ENCODE data around the gene ADAMTS2. TPM values are rescaled to one million over a fixed set of nuclear protein-coding genes. Genes with fewer than 3 reads are reported as not detected.

Gene ADAMTS2
- total and polyA plus RNA-seq, 8 donors, result 1.8 to 41.5 (median 11.6) TPM

DNA sequence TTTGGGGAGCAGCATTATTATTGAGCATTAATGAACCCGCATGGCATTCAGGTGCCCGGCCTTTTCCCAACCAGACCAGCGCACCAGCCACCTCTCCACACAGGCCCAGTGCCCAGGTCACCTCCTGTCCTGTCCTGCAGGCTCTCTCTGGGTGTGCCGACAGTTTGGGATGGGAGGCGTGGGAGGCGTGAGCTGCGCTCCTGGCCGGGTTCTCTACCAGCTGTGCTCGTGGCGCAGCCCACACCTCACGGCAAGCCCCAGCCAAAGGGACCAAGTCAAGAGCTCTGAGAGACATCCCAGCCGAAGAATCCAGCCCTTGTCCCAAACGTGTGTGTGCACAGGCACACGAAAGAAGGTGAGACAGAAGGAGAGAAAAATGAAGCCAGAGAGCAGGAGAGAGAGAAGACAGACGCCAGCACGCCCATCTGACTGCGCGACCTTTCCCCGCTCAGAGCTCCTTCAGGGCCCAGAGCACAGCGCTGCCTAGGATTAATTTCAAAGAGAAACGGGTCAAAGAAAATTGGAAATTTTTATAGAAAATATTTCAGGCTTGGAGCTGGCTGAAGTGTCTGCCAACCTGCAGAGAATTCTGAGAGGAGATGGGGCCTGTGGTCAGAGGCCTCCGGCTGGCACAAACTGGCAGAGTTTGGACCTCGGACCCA lies 81.7 kb downstream of the ADAMTS2 start:
- Histone ChIP-seq H3K4me3 (no peak overlapping the region), H3K36me3 (no peaks in the 10 kb centered on the region), H3K27me3 (peaks cover 0 to 21% (median 0%) of the 10 kb centered on the region in 3 donors), H3K4me1 (peaks cover 19 to 37% (median 29%) of the 10 kb centered on the region in 4 donors), H3K27ac (no peak overlapping the region), H3K9me3 (no peaks in the 10 kb centered on the region)
- 81 to 86% (median 84%) methylated on average over 22 to 23 of the region's 23 CpGs for WGBS, 5 donors
- DNase-seq, result peak in 1 of 2 donors; percentile 20
- intact Hi-C loops (cut with DNase I; ENCODE audit: low total_unique reads), result no loop called here
- TF ChIP-seq POLR2AphosphoS5 (IDR thresholded peaks at IDR 0.05) (no peak), EP300 (IDR thresholded peaks at IDR 0.05) (no peak), POLR2A (IDR thresholded peaks at IDR 0.05) (no peak)
- TF ChIP-seq, protein P1, sequence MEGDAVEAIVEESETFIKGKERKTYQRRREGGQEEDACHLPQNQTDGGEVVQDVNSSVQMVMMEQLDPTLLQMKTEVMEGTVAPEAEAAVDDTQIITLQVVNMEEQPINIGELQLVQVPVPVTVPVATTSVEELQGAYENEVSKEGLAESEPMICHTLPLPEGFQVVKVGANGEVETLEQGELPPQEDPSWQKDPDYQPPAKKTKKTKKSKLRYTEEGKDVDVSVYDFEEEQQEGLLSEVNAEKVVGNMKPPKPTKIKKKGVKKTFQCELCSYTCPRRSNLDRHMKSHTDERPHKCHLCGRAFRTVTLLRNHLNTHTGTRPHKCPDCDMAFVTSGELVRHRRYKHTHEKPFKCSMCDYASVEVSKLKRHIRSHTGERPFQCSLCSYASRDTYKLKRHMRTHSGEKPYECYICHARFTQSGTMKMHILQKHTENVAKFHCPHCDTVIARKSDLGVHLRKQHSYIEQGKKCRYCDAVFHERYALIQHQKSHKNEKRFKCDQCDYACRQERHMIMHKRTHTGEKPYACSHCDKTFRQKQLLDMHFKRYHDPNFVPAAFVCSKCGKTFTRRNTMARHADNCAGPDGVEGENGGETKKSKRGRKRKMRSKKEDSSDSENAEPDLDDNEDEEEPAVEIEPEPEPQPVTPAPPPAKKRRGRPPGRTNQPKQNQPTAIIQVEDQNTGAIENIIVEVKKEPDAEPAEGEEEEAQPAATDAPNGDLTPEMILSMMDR (IDR thresholded peaks at IDR 0.05), result no peak

DNA sequence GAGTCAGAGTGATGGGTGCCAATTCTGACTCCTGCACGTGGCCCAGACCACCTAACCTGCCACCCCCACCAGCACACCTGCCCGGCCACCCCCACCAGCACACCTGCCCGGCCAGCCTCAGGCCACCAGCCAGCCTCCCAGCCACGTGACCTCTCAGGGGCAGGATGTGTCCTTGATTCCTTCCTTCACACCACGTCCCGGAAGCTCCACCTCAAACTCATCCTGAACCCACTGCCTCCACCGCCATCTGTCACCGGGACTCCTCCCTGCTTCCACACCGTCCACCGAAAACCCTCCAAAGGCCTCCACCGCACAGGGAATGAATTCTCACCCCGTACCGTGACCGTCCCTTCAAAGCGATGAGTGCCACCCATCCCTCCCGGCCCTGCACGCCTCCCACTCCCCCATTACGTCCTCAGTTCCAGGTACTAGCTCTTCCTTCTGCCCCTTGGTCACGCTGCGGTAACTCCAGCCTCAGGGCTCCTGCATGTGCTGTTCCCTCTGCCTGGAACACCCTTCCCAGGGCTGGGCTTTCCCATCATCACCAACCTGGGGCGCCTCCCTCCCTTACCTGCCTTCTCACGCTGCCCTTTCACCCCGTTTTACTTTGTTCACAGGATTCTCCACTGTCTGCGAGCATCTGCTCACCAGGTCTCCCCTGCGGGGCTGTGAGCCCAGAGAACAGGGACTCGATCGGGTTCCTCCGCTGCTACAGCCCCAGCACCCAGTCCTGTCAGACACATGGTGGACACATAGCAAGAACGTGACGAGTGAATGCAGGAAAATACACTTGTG lies 82.9 kb downstream of the ADAMTS2 start:
- no peaks in the 10 kb centered on the region for H3K36me3 ChIP-seq
- no peak overlapping the region for H3K4me3 ChIP-seq
- H3K4me1 ChIP-seq, result peaks cover 19 to 39% (median 26%) of the 10 kb centered on the region in 4 donors
- WGBS, 5 donors, result 84 to 89% (median 85%) methylated on average over 30 of the region's 30 CpGs
- DNase-seq, result peak in 1 of 2 donors; percentile 18
- H3K9me3 ChIP-seq, result no peaks in the 10 kb centered on the region
- no peak overlapping the region for H3K27ac ChIP-seq
- no peak for TF ChIP-seq POLR2AphosphoS5 (IDR thresholded peaks at IDR 0.05)
- no peak for TF ChIP-seq EP300 (IDR thresholded peaks at IDR 0.05)
- TF ChIP-seq, protein P1 (IDR thresholded peaks at IDR 0.05), result no peak
- no peak for TF ChIP-seq POLR2A (IDR thresholded peaks at IDR 0.05)
- intact Hi-C loops (cut with DNase I; ENCODE audit: low total_unique reads), result no loop called here
- H3K27me3 ChIP-seq, result peaks cover 0 to 21% (median 0%) of the 10 kb centered on the region in 3 donors

DNA sequence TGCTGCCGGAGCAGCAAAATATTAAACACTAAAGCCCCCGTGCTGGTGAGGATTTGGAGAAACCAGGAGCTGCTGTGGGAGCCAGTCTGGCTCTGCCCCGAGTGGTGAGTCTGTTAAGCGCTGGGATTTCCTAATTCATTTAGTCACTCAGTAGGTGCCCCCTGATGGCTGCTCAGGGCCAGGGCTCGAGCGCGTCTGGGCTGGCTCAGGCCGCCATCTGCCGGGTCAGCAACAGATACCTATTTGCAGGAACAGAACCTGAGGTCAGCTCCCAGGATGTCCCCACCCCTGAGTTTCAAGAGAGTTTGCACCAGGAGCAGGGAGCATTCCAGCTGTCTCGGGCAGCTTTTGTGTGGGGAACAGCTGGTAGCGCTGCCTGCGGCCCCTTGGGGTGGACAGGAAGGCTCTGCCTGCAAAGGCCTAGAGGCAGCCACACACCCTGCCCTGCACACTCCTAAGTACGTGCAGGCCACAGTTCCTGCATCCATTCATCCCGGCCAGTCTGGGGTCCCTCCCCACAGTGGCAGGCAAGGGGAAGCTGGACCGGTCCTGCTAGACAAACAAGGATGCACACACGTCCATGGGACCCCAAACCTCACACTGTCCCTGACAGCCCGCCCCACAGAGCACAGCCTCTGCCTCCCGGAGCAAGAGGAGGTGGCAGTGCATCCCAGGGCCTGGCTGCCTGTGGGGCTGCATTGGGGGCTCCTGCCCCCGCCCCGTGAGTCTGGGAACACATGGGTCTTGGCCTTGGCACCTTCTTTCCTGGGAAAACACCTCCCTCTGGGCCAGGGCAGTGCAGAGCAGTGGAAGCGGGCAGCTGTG lies 83.7 kb downstream of the ADAMTS2 start:
- WGBS, 5 donors, result 52 to 66% (median 60%) methylated on average over 14 to 21 of the region's 21 CpGs
- Histone ChIP-seq H3K27me3 (peaks cover 0 to 21% (median 0%) of the 10 kb centered on the region in 3 donors), H3K9me3 (no peaks in the 10 kb centered on the region), H3K4me1 (peaks cover 11 to 31% (median 19%) of the 10 kb centered on the region in 4 donors), H3K36me3 (no peaks in the 10 kb centered on the region), H3K27ac (no peak overlapping the region), H3K4me3 (no peak overlapping the region)
- DNase-seq, result peak; percentile 17 to 62
- intact Hi-C loops (cut with DNase I; ENCODE audit: low total_unique reads), result no loop called here
- TF ChIP-seq EP300 (IDR thresholded peaks at IDR 0.05) (no peak), POLR2AphosphoS5 (IDR thresholded peaks at IDR 0.05) (no peak)

DNA sequence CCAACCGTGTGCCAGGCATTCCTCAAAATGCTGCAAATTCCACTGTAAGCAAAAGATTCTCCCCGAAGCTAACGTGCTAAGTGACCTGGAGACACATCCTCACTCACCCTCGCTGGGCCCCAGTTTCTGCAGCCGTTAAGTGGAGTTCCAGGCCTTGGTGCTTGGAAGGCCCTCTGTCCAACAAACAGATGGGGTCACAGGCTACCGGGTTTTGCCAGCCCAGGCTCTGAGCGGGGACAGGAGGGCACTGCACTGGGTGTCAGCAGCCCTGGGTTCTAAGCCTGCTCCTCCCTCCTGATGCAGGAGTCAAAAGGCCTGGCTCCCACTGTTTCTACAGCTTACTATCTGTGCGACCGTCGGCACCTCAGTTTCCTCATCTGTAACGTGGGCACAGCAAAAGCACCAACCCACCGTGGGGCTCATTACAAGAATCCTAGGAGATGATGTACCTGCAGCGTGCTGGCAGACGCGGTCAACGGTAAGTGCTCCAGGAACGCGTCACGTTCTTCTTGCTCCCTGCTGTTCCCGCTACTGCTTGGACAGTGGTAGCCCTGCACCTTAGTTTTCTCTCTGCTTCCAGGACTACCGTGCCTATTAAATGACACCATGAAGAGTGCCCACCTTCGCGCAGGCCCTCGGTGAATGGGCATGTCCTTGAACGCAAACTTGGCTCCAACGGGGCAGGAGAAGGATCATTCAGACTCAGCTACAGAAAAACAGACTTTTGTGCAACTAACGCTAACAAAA lies 84.8 kb downstream of the ADAMTS2 start:
- Histone ChIP-seq H3K4me3 (no peak overlapping the region), H3K27me3 (peaks cover 0 to 13% (median 0%) of the 10 kb centered on the region in 3 donors), H3K4me1 (peaks cover 6 to 20% (median 12%) of the 10 kb centered on the region in 4 donors), H3K27ac (no peak overlapping the region), H3K9me3 (no peaks in the 10 kb centered on the region), H3K36me3 (no peaks in the 10 kb centered on the region)
- DNase-seq, result peak in 1 of 2 donors; percentile 19
- TF ChIP-seq POLR2A (IDR thresholded peaks at IDR 0.05) (no peak), EP300 (IDR thresholded peaks at IDR 0.05) (no peak)
- 84 to 90% (median 88%) methylated on average over 25 to 27 of the region's 27 CpGs for WGBS, 5 donors
- intact Hi-C loops (cut with DNase I; ENCODE audit: low total_unique reads), result no loop called here
